CD4-positive, alpha-beta T cell treated with Interleukin-4 for 1 hour (primary cell): Measurements from ENCODE around the gene SOX21.
"Not testable (repeated sequence)": the region's sequence is repeated elsewhere in the genome, so short reads cannot be mapped to it uniquely, and the experiment has no call there.

Experiments
- DNase-seq, 2 donors: peaks; one replicate each; pipeline ENCODE4 v3.0.0-alpha.2; 2020 to 2022

SOX21 gene

DNA sequence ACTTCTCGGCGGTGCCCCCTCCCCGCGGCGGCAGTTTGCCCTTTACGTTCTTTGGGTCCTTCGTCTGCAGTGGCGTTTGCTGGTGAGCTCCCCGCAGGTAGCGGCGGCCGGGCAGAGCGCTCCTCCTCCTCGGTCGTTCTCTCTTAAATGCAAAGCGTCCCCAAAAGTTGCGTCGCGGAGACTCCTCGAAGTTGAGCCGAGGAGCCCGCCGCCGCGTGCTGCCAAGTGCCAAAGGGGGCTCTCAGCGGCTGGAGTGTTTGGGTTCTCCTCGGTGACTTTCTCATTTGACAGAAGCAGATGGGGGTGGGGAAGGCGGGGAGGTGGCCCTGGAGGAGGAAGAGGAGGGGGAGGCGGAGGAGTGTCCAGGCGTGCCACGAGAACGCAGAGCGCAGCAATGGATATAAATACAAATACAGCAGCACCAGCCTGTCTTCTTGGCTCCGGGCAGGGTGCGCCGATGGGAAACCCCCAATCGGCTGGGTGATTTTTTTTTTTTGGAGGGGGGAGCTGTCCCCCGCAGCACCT lies at the start of gene SOX21:
SOX21 (minus strand) TSS at position 259 of the 525 bp plus-strand sequence. CDS start 496 bp downstream, outside the sequence.
- no peak for DNase-seq

DNA sequence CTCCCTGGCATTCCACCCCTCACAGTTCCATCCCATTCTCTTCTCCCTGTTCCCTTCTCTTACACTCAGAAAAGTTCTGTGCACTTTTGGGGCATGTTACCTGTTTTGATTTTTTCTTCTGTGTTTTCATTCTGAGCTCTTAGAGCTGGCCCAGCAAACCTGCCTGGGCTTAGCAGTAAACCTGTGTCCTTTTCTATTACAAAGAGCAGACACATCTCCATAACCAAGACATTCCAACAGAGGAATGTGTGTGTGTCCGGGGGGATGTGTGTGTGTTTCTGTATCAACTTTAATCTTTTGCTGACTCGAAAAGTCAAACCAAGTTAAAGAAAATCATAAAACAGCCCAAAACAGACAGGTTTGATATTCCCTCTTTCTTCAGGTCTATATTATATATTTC lies 49.1 kb upstream of the SOX21 start:
- no peak for DNase-seq

- no peak for DNase-seq
These were observed 46.9 kb upstream of the SOX21 start for GRCh38 chr13:94759120-94759728.

DNA sequence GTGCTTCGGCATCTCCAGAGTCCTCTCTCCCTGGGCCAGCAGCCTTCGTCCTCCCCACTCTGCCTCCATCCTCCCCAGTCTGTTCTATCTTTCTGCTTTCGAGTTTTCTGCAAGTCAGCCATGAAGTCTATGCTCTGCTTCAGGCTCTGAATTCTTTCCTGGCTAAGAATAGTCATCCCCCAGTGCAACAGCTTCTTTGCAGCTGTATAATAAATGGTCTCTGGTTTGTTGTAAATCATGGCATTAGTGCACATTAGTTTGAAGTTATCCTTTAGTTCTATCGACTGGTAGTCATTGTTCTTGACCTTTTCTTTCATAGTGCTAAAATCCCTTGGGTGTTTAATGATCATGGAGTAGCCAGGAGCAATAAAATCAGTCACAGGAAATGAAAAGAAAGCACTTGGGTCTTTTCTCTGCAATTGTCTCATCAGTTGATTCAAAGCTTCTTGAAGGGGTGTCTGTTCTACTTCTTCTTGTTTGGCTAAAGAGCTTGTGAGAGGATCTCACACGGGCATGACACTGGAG lies 46.2 kb upstream of the SOX21 start:
- no peak for DNase-seq

GRCh38 chr13:94753327-94753726 lies 41.0 kb upstream of the SOX21 start:
- DNase-seq, result no peak

DNA sequence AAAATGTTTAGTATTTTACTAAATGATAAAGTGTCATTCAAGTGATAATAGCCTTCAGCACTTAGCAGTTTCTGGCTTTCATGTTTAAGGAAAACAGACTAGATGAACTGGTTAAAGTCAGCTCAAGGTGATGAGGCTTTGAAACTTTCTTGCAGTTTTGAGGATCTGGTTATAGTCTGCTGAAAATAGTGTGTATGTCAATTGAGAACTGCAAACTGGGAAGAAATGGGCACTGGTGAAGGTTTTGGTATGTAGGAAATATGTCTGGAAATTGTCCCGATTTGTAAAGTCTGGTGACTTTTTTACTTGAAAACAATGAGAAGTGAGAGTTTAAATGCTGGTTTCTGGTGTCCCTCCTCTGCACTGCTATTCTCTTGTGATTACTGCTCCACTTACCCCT lies 36.8 kb upstream of the SOX21 start:
- no peak for DNase-seq

- no peak for DNase-seq
These were observed 26.9 kb upstream of the SOX21 start for GRCh38 chr13:94739235-94739634.

GRCh38 chr13:94731028-94731427 lies 18.7 kb upstream of the SOX21 start:
- no peak for DNase-seq

GRCh38 chr13:94729941-94730340 lies 17.6 kb upstream of the SOX21 start:
- DNase-seq, result not testable (repeated sequence)

DNA sequence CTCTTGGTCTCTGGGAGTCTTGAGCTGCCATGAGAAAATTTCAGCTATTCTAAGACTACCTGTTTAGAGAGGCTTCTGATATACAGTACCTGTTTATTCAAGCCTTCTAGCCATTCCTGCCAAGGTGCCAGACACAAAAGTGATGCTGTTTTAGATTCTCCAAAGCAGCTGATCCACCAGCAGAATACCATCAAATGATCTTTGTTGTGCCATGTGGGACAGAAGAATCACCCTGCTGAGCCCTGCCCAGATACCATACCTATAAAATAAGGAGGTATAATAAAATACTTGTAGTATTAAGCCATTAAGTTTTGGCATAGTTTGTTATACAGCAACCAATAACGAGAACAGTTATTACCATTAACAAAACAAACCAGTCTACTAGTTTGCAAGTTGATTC lies 14.1 kb upstream of the SOX21 start:
- DNase-seq, result no peak

GRCh38 chr13:94722609-94723345 lies 10.4 kb upstream of the SOX21 start:
- no peak for DNase-seq

- not testable (repeated sequence) for DNase-seq
These were observed 6.4 kb upstream of the SOX21 start for GRCh38 chr13:94718697-94719096.

DNA sequence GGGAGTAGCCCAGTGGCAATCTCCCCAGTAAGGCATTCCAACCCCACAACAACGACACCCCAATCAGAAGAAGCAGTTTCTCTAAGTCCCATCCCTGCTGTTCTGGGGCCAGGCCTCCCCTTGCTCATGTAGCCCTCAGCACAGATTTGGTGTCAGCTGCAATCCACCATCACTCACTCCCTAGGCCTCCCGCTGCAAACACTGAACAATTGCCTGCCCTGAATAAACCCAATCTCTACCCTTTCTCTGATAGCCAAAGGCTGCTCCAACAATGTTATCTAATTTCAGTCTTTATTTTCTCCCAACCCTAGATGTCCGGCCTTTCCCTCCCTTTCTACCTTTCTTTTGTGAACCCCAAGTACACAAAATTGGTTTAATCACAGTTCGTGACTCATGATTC lies 5.6 kb upstream of the SOX21 start:
- no peak for DNase-seq

GRCh38 chr13:94716016-94716415 lies 3.7 kb upstream of the SOX21 start:
- no peak for DNase-seq

GRCh38 chr13:94713561-94714182 lies 1.3 kb upstream of the SOX21 start:
- no peak for DNase-seq

DNA sequence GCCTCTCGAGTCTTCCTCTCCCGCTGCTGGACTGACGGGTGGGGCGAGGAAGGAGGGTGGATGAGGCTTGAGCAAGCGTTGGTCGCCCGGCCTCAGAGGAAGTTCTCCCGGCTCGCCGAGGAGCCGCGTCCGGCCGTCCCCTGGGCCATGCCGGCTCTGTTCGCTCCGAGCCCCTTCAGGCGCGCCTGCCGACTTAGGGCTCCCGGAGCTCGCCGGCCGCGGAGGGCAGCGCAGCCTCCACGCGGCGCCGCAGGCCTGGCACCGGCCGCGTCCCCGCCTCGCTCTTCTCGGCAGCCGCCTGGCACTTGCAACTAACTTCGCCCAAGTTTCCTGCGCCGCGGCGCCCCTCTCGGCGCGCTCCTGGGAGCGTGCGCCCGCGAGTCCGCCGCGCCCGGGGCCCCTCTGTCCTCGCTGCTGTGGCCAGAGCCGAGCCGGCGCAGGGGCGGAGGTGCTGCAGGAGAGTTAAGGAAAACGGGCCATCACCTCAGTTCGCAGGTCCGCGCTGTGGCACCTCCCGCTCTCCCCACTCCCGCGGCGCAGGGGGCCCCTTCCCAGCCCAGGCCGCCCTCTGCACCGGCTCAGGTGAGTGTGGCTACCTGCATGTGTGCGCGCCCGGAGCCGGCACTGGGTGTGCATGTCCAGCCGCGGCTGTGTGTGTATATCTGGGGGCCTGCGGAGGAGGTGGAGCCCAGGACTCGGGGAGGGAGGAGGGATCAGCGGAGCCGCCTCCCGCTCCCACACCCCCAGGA lies 641 bp upstream of the SOX21 start:
- DNase-seq, result no peak

- no peak for DNase-seq
These were observed 621 bp downstream of the SOX21 start for GRCh38 chr13:94711561-94712286.

DNA sequence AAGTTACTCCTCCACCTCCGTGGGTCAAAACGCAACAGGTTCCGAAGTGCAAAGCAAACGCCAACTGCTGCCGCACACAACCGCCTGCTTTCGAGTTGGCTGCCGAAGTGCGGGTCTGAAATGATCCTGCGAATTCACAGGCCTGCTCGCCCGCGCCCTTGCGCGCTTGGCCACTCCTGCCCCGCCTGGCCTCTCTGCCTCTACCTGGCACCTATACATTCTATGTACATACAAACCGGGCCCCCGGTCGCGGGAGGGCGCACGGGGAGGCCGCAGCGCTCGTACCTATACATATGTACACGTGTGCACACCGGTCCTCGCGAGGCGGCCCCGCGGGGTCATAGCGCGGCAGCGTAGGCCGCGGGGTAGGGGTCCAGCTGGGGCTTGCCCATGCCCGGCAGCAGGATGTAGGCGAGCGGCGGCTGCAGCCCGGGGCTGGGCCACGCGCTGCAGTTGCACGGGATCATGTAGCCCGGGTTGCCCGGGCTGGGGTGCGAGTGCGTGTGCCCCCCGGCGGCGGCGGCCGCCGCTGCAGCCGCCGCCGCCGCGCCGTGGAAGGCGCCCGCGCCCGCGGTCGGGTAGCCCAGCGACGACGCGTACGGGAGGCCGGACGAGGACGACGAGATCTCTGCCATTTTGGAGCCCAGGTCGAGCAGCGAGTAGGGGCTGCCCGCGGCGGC lies 1.3 kb downstream of the SOX21 start:
- no peak for DNase-seq

DNA sequence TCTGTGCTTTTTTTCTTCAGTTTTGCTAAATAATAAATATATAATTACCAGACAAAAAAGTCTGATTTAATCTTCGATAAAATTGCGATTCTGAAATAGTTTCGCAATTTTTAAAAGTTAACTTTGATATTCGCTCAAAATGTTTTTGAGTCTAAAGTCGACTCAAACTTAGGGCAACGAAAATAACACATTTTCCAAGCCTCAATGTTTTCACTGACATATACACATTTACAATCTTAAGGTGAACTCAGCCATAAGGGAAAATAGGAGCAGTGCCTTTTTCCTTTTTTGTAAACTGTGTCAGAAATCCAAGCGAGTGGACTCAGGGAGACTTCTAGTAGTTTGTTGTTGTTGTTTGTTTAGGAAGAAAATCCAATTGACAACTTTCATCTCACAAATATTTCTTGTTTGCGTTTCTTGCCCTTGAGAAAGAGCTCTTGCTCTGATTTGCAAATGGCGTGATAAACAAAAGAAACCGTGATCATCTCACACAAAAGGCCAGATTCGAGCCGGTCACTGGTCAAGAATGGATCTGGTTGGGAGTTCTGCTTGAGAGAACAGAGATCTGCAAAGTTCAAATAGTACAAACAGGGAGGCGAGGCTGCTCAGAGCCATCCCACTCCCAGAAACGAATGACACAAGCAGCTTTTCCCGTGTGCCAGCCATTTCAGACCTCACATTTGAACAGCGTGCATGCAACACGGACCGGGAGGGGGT lies 2.1 kb downstream of the SOX21 start:
- DNase-seq, result no peak

GRCh38 chr13:94709001-94709834 lies 3.1 kb downstream of the SOX21 start:
- no peak for DNase-seq
